Effector CD4-positive, alpha-beta T cell (primary cell): ENCODE data around the gene RAMAC.
"Not testable (repeated sequence)": the region's sequence is repeated elsewhere in the genome, so short reads cannot be mapped to it uniquely, and the experiment has no call there.

Source experiments
- DNase-seq: peaks from one replicate; pipeline ENCODE4 v3.0.0-alpha.2; 2020

Gene RAMAC

GRCh38 chr15:83015361-83015760 lies 29.4 kb downstream of the RAMAC start:
- DNase-seq = no peak

- DNase-seq = no peak
Measured at GRCh38 chr15:83016906-83017305, 30.9 kb downstream of the RAMAC start.

- DNase-seq = no peak
Measured at GRCh38 chr15:83018436-83018835, 32.4 kb downstream of the RAMAC start.

- DNase-seq = no peak
Measured at GRCh38 chr15:83030021-83030420, 44.0 kb downstream of the RAMAC start.

- DNase-seq = not testable (repeated sequence)
Measured at GRCh38 chr15:83031234-83031633, 45.2 kb downstream of the RAMAC start.

GRCh38 chr15:83036253-83036652 lies 50.2 kb downstream of the RAMAC start:
- no peak for DNase-seq

- DNase-seq = no peak
Measured at GRCh38 chr15:83039206-83039605, 53.2 kb downstream of the RAMAC start.
